Limb (tissue), 2 donors: ENCODE data around the gene ZNF653.
A peak's percentile ranks its signal among the peaks of the same experiment; 100 is the strongest.
"Not testable (repeated sequence)": the region's sequence is repeated elsewhere in the genome, so short reads cannot be mapped to it uniquely, and the experiment has no call there.

Source experiments
- DNase-seq, 2 donors: peaks; one replicate each; pipeline ENCODE4 v3.0.0-alpha.2; 2016; ENCODE audit errors: extremely low spot score in 2 of 2

Gene ZNF653

DNA sequence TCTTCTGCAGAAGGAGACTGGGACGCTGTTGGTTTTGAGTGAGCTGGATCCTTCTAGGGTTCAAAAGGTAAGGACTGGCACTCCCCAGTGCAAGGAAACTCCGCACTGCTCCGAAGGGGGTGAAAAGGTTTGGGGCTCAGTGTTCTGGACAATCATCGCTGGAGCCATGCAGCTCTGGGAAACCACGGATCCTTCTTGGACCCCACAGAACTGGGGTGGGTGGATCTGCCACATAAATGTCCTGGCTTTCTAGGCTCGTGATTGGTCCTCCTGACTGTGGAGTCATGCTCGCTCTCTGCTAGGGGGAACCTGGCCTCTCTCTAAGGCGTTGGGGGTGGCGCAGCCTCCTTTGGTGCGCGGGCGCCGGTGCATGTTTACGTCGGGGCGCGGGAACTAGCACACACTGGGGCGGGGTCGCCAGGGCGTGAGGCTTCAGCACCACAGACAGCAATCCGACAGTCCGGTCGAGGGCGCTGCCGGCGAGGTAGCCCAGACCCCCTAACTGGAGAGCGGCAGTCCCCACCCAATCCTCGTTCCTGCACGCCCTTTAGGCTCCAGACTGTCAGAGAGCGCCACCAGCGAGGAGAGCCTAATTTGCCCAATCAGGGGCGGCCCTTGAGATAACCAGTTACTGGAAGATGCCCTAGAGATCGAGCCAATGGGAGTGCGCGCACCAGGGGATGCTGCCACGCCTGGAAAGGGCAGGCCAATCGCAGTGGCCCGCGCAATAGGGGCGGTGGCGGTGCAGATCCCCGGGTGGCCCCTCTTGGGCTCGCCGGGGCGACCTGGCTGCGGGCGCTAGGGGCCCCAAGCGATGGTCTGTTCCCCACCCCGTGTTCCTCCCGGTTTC, 23.9 kb downstream of the ZNF653 start:
- DNase-seq = peak; percentile 47 to 80

DNA sequence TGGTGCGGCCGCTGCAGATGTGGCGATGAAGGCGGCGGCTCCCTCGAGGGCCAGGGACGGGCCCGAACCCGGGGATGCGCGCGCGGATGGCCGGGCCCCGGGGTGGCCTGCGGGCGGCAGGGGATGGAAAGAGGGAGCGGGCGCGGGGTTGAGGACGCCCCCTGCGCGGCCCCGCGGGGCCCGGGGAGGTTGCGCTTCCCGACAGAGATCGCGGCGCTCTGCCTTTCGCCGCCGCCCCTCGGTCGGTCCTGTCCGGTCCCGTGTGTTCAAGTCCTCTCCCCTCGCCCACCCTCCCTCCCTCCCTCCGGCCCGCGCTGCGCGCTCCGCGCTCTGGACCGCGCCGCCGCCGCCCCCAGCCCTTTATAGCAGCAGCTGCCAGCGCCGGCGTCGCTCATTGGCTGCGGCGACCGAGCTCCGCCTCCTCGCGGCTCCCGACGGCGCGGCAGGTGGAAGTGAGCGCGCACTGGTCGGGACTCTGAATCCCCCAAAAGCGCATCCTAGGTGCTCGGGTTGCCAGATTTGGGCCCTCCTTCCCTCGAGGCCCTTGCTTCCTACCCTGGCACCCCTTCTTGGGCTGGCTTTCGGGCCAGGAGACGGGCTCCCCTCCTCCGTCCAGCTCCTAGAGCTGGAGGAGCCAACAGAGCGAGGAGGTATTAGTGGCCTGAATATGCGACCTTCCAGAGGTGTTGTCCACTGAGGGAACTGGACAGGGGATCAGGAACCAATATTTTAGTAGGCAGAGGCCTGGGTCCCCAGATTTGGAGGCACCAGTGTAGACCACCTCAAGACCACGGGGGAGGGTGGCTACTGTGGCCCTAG, 24.7 kb downstream of the ZNF653 start, which contains the start of gene ELAVL3:
TSS of gene ELAVL3 (minus strand) at position 332 of the 819 bp plus-strand sequence. CDS start 438 bp downstream, outside the sequence.
- DNase-seq = peak in 1 of 2 donors; percentile 79

DNA sequence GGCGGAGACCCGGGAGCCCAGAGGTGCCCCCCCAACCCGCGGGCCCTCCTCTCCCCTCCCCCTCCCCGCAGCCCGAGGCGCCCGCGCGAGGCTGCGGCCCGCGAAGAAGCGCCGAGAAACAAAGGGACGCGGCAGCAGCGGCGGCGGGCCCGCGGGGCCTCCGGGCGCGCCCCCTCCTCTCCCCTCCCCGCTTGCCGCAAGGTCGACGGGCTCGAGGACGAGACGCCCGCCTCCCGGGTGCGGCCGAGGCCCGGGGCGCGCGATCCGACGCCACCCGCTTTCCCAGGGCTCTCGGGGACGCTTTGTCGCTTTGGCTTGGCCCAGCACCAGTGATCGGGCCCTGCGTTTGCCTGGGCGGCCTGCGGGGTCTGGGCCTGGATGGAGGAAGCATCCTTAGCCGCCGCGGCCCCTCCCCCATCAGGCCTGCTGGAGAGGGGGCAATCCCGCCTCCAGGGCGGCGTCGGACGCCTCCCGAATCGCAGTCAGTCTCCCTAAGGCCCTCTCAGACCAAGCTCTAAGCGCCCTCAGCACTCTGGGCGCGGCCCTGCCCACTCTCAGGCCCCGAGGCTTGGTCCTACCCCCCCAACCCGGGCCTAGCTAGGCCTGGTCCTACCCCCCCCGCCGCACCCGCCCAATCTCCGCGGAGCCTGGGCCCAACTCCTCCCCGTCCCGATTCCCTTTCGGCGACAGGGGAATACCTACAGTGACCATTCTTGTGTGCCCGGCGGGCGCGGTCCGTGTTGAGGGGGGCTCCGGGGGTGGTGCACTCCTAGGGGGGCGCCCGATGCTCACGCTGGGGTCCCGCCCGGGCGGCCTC, 25.5 kb downstream of the ZNF653 start:
- peak in 1 of 2 donors; percentile 53 for DNase-seq

DNA sequence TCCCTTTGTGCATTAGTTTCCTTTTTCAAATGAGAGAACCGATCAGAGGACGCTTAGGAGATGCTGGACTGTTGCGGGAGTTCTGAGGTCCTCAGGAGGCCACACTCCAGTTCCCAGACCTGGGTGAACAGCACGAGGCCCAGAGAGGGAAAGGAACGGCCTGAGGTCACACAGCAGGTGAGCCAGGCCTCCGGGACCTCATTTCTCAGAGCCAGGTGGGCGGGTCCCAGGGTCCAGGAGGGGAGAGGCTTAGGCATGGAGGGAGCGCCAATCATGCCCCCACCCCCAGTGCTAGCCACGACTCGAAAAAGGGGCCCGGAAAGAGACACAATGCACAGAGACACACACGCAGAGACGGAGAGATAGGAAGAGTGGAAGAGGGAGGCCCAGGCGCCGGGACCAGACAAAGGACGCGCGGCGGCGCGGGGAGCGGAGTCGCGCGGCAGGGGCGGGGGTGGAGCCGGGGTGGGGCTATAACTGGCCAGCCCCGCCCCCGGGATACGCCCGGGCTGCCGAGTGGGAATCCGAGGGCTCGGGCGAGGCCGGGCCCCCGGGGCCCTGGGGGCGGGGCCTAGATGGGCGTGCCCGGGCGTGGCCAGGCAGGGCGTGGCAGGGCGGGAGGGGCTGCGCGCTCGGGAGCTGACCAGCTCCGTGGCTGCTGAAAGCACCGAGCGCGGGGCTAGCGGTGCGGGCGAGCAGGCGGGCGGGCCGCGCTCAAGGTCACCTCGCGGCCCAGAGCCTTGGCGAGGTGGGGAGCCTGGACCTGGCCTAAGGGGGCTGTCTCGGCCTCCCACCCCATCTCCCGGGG, 26.3 kb downstream of the ZNF653 start:
- DNase-seq = peak in 1 of 2 donors; percentile 81

DNA sequence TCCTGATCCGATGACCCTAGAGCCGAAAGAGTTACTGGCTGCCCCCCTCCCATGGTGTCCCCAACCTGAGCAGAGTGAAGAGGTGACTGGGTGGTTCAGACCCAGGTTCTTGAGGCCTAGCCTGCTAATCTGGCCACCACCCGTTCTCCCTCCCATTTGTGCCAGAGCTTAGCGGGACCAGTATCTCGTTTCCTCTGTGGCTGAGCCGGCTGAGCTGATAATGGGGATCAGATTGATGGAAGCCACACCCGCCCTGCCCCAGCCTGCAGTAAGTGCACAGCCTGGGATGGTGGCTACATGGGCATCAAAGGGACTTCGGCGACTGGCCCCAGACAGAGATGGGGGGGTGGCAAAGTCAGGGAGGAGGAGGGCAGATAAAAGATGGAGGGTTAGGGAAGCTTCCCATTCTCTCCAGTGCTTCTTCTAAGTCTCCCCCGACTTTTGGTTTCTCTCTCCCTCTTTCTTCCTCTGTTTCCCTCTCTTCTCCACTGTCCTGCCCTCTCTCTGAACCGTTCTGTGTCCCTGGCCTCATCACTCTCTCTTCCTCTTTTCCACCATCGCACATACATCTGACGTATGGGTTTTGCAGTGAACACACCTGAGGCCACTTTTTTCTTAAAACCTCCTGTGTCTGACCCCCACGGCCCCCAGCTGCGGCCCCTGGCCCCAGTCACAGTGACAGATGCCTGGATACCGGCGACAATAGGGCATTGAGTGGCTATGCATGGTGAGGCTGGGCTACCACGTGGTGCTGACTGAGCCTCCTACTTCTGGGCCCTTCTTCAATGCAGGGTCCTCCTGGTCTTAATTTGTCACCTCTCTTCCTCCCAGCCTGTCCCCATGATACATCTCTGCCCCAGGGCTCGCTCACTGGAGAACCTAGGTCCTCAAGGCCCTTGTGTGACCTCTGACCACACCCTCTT, 27.2 kb downstream of the ZNF653 start:
- DNase-seq = no peak

DNA sequence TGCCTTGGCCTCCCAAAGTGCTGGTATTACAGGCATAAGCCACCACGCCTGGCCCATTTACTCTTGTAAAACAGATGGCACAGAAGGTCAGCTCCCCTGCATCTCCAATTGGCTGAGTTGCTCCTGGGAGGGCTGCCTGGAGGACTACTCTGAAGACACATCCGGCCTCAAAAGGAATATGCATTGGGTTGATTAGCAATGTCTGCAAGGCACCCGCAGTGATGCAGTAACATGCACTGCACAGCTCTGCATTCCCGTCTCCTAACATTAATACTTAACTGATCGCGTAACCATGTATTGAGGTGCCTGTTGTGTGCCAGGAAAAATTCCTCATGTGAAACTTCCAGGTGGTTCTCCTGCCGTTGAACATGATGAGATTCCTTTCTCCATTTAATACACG, 29.8 kb downstream of the ZNF653 start:
- DNase-seq = no peak

DNA sequence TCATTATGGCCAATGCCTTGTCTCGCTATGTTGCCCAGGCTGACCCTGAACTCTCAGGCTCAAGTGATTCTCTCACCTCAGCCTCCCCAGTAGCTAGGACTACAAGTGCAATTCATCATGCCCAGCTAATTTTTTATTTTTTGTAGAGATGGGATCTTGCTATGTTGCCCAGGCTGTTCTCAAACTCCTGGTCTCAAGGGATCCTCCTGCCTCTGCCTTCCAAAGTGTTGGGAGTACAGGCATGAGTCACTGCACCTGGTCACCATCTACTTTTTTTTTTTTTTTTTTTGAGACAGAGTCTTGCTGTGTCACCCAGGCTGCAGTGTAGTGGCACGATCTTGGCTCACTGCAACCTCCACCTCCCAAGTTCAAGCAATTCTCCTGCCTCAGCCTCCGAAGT, 30.3 kb downstream of the ZNF653 start:
- not testable (repeated sequence) for DNase-seq

DNA sequence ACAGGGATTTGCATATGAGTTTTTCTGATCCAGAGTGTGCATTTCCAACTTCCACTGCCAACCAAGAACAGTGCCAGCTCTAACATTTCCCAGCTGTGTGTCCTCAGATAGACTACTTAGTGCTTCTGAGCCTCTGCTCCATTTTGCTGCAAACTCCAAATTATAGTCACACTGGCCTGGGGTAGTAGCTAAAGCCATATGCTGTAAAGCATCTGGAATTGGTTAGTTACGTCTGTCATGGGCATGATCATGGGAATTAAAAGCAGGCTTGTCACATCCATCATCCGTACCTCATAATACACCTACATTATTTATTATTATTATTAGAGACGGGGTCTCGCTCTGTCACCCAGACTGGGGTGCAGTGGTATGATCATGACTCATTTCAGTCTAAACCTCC, 31.9 kb downstream of the ZNF653 start:
- DNase-seq = no peak

DNA sequence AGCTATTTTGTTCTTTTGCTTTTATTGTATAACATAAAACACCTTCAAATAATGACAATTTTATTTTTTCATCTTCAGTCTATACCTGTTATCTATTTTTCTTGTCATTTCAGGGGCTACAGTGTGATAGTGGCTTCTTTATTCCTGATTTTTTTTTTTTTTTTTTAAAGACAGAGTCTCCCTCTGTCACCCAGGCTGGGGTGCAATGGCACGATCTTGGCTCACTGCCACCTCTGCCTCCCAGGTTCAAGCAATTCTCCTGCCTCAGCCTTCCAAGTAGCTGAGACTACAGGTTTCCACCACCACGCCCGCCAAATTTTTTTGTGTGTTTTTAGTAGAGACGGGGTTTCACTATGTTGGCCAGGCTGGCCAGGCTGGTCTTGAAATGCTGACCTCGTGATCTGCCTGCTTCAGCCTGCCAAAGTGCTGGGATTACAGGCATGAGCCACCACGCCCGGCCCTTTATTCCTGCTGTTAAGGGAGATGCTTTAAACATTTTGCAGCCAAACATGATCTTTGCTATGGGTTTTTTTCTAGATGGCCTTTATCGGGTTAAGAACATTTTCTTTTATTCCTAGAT, 37.3 kb downstream of the ZNF653 start:
- DNase-seq = not testable (repeated sequence)

DNA sequence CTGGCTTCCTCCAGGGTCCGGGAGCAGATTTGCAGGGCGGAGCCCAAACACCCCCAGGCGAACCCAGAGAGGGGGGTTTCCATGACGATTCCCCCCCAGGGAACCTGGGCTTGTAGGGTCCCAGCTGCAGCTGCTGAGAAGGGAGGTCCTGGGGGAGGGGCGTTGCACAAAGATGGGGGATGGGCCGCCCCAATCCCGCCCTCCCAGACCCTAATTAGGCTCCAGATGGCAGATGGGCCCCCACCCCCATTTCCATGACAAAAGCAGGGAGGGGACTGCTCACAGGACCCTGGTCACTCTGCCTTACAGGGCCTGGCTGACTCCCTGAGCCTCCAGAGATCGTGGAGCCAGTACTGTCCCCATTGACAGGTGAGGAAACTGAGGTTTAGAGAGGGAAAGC, 40.0 kb downstream of the ZNF653 start:
- DNase-seq = no peak

DNA sequence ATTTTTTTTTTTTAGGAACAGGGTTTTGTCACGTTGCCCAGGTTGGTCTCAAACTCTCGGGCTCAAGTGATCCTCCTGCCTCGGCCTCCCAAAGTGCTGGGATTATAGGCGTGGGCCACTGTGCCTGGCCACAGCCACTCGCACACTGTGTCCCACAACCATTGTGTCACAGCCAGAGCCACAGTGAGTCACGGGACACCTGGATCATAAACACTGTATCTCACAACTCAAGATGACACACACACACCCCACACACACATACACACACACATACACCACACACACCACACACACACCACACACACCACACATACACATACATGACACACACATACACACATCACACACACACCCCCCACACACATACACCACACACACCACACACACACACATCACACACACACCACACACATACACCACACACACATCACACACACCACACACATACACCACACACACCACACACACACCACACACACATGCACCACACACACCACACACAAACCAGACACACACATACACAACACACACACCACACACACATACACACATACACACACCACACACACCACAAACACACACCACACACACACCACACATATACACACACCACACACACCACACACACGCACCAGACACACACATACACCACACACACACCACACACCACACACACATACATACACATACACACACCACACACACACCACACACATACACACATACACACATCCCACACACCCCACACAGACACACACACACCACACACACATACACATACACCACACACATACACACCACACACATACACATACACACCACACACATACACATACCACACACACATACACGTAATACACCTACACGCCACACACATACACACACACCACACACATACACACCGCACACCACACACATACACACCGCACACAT, 41.0 kb downstream of the ZNF653 start:
- no peak for DNase-seq

DNA sequence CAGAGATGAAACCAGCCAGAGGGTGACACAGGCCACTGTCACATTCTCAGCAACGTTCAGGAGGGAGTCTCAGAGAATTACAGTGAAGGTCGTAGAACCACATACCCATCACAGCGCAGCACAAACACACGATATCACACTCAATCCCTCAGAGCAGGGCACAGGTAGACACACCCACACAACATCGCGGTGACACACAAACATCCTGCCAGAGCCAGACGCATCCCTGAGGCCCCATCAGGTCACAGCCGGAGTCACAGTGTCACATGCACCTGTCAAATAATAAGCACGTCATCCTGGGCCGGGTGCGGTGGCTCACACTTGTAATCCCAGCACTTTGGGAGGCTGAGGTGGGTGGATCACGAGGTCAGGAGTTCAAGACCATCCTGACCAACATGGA, 42.2 kb downstream of the ZNF653 start:
- no peak for DNase-seq

DNA sequence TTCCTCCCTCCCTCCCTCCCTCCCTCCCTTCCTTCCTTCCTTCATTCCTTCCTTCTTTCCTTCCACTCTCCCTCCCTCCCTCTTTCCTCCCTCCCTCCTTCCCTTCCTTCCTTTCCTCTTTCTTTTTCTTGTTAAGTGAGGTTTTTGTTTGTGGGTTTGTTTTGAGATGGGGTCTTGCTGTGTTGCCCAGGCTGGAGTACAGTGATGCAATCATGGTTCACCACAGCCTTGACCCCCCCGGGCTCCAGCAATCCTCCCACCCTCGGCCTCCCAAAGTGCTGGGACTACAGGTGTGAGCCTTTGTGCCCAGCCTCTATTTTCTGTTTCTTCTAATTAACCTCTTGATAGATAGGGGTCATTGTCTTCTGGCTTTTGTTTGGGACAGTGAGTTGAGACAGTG, 44.2 kb downstream of the ZNF653 start:
- DNase-seq = no peak

DNA sequence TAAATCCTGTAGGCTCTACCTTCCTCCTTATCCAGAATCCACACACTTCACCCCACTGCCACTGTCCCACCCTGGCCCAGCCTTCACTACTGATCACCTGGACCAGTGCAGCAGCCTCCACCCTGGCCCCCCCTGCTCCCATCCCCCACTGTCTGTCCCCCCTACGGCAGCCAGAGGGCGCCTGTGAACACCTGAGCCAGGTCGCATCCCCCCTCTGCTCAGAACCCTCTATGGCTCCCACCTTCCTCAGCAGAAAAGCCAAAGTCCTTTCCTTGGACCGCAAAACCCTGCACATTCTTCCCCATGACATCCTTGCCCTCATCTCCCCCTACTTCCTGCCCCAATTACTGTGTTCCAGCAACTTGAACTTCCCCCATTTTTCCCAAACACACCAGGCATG, 45.4 kb downstream of the ZNF653 start:
- no peak for DNase-seq

DNA sequence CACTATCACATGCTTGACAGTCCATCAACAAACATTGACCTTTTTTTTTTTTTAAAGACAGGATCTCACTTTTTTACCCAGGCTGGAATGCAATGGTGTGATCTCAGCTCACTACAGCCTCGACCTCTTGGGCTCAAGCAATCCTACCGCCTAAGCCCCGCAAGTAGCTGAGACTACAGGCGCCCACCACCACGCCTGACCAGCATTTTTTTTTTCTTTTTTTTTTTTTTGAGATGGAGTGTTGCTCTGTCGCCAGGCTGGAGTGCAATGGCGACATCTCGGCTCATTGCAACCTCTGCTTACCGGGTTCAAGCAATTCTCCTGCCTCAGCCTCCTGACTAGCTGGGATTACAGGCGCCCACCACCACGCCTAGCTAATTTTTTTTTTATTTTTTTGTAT, 46.7 kb downstream of the ZNF653 start:
- not testable (repeated sequence) for DNase-seq

DNA sequence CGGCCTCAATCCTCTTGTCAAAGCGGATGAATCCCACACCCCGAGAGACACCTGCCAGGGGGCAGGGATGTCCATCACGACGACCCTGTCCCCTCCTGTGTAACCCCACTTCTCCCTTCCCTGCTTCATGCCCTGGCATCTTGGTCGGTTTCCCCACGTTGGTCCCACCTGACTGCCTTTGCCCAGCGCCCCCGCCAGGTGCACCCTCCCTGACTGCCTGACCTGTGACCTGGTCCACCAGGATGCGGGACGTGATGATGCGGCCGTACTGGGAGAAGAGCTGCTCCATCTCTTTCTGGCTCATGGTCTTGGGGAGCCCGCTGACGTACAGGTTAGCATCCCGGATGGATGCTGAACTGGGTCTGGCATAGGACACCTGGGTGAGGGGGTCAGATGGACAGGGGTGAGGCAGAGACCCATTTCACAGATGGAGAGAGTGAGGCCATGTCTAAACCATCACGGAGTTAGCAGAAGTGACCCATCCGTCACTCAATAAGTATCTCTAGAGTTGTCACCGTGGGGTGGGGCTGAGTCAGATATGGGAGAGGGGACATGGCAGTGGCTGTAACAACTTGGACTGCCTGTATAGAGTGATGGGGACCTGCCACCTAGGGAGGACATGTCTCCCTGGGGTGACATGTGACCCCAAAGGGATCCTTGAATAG, 47.3 kb downstream of the ZNF653 start:
- no peak for DNase-seq

DNA sequence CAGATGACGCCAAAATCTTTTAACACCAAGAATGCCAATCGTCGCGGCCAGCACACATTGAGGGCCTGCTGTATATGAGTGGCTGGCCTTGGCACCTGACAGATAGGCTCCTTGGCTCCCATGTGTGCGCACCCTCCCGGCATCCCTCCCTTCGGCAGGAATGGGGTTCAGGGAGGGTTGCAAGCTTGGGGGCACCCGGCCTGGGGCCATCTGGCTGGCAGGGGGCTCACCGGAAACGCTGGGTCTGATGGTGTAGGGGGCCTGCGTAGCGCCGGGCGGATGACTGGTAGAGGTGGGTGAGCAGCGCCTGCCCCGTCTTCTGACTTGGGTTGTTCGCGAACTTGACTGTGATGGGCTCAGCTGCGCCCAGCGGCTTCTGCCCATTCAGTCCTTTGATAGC, 47.8 kb downstream of the ZNF653 start:
- no peak for DNase-seq

DNA sequence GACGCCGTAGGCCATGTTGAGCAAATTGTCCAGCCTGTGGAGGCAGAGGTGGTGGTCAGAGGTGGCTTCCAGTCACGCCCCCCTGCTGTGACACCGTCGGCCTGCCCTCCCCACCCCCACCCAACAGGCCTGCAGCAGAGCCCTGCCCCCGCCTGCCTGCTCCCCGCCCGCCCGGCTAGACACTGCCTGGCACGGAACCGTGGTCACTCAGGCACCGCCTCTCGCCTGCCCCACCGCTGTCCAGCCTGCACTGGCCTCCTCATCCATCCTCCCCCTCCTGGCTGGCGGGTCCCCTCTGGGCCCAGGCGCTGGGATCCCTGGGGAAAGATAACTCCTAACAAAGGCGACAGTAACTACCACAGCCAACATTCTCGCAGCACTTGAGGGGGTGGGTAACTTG, 48.5 kb downstream of the ZNF653 start:
- no peak for DNase-seq
